Duodenal mucosa (tissue), 2 donors: ENCODE measurements around the gene SLC35F1.

Experiments used
- H3K27ac ChIP-seq: one replicate; pipeline ENCODE4 v1.7.0; 2013; ENCODE audit warnings: low read depth, low read length
- H3K27me3 ChIP-seq, 2 donors: one replicate each; pipeline ENCODE4 v1.7.0; 2013; ENCODE audit warnings: low read length in 2 of 2, control low read depth in 1 of 2; ENCODE audit not compliant: insufficient read depth in 2 of 2, control insufficient read depth in 1 of 2
- H3K36me3 ChIP-seq, 2 donors: one replicate each; pipeline ENCODE4 v1.7.0; 2013; ENCODE audit warnings: low read length in 2 of 2, control low read depth in 1 of 2; ENCODE audit not compliant: insufficient read depth in 2 of 2, control insufficient read depth in 1 of 2
- H3K4me1 ChIP-seq, 2 donors: one replicate each; pipeline ENCODE4 v1.7.0; 2013; ENCODE audit warnings: low read length in 2 of 2, control low read depth in 1 of 2; ENCODE audit not compliant: insufficient read depth in 2 of 2, control insufficient read depth in 1 of 2
- H3K4me3 ChIP-seq, 2 donors: one replicate each; pipeline ENCODE4 v1.7.0; 2013; ENCODE audit warnings: low read length in 2 of 2, low read depth in 1 of 2
- H3K9ac ChIP-seq, 2 donors: one replicate each; pipeline ENCODE4 v1.7.0; 2013; ENCODE audit warnings: low read length in 2 of 2, low read depth in 1 of 2
- H3K9me3 ChIP-seq, 2 donors: one replicate each; pipeline ENCODE4 v1.7.0; 2013; ENCODE audit warnings: low read length in 2 of 2, control low read depth in 1 of 2; ENCODE audit not compliant: control insufficient read depth in 1 of 2

Gene SLC35F1

GRCh38 chr6:118320652-118321051, 413.6 kb downstream of the SLC35F1 start:
- H3K4me1 ChIP-seq, result peaks cover 0 to 7% of the 10 kb centered on the region in 2 donors
- H3K27ac ChIP-seq, result no peak overlapping the region

GRCh38 chr6:118324116-118324515, 417.1 kb downstream of the SLC35F1 start:
- Histone ChIP-seq H3K27ac (no peak overlapping the region), H3K4me1 (no peaks in the 10 kb centered on the region), H3K36me3 (no peaks in the 10 kb centered on the region), H3K27me3 (no peaks in the 10 kb centered on the region), H3K4me3 (no peak overlapping the region), H3K9me3 (no peaks in the 10 kb centered on the region), H3K9ac (no peak overlapping the region)

More at GRCh38 chr6:118320652-118321051, 413.6 kb downstream of the SLC35F1 start:
- Histone ChIP-seq H3K4me3 (no peak overlapping the region), H3K36me3 (no peaks in the 10 kb centered on the region), H3K9me3 (no peaks in the 10 kb centered on the region), H3K27me3 (no peaks in the 10 kb centered on the region), H3K9ac (no peak overlapping the region)

- Histone ChIP-seq H3K36me3 (no peaks in the 10 kb centered on the region), H3K9me3 (no peaks in the 10 kb centered on the region), H3K9ac (no peak overlapping the region), H3K27ac (no peak overlapping the region), H3K4me1 (no peaks in the 10 kb centered on the region), H3K27me3 (no peaks in the 10 kb centered on the region), H3K4me3 (no peak overlapping the region)
Measured at GRCh38 chr6:118325220-118325860, 418.3 kb downstream of the SLC35F1 start.

- Histone ChIP-seq H3K9me3 (no peaks in the 10 kb centered on the region), H3K27me3 (no peaks in the 10 kb centered on the region), H3K9ac (no peak overlapping the region), H3K27ac (no peak overlapping the region), H3K4me3 (no peak overlapping the region), H3K36me3 (no peaks in the 10 kb centered on the region), H3K4me1 (no peaks in the 10 kb centered on the region)
Measured at GRCh38 chr6:118326712-118327111, 419.6 kb downstream of the SLC35F1 start.

- Histone ChIP-seq H3K27ac (no peak overlapping the region), H3K4me1 (no peaks in the 10 kb centered on the region), H3K9ac (no peak overlapping the region), H3K4me3 (no peak overlapping the region), H3K36me3 (no peaks in the 10 kb centered on the region), H3K9me3 (no peaks in the 10 kb centered on the region), H3K27me3 (no peaks in the 10 kb centered on the region)
Measured at GRCh38 chr6:118327237-118327636, 420.2 kb downstream of the SLC35F1 start.

- Histone ChIP-seq H3K9me3 (no peaks in the 10 kb centered on the region), H3K36me3 (no peaks in the 10 kb centered on the region), H3K4me3 (no peak overlapping the region), H3K4me1 (no peaks in the 10 kb centered on the region), H3K27me3 (no peaks in the 10 kb centered on the region), H3K9ac (no peak overlapping the region), H3K27ac (no peak overlapping the region)
Measured at GRCh38 chr6:118333772-118334171, 426.7 kb downstream of the SLC35F1 start.

GRCh38 chr6:118334634-118335033, 427.6 kb downstream of the SLC35F1 start:
- Histone ChIP-seq H3K27me3 (no peaks in the 10 kb centered on the region), H3K27ac (no peak overlapping the region), H3K4me1 (no peaks in the 10 kb centered on the region), H3K4me3 (no peak overlapping the region), H3K36me3 (no peaks in the 10 kb centered on the region), H3K9ac (no peak overlapping the region), H3K9me3 (no peaks in the 10 kb centered on the region)

GRCh38 chr6:118335325-118335816, 428.3 kb downstream of the SLC35F1 start:
- Histone ChIP-seq H3K4me1 (no peaks in the 10 kb centered on the region), H3K27ac (no peak overlapping the region), H3K27me3 (no peaks in the 10 kb centered on the region)

GRCh38 chr6:118344014-118344670, 437.1 kb downstream of the SLC35F1 start:
- H3K4me3 ChIP-seq, result no peak overlapping the region
- H3K36me3 ChIP-seq, result no peaks in the 10 kb centered on the region
- no peaks in the 10 kb centered on the region for H3K4me1 ChIP-seq
- no peak overlapping the region for H3K9ac ChIP-seq
- H3K27me3 ChIP-seq, result no peaks in the 10 kb centered on the region
- peaks cover 0 to 2% of the 10 kb centered on the region in 2 donors for H3K9me3 ChIP-seq
- no peak overlapping the region for H3K27ac ChIP-seq

More at GRCh38 chr6:118335325-118335816, 428.3 kb downstream of the SLC35F1 start:
- Histone ChIP-seq H3K9ac (no peak overlapping the region), H3K9me3 (no peaks in the 10 kb centered on the region), H3K4me3 (no peak overlapping the region), H3K36me3 (no peaks in the 10 kb centered on the region)

- Histone ChIP-seq H3K9ac (no peak overlapping the region), H3K9me3 (no peaks in the 10 kb centered on the region), H3K36me3 (no peaks in the 10 kb centered on the region), H3K27me3 (no peaks in the 10 kb centered on the region), H3K4me3 (no peak overlapping the region), H3K4me1 (no peaks in the 10 kb centered on the region), H3K27ac (no peak overlapping the region)
Measured at GRCh38 chr6:118350881-118351430, 443.9 kb downstream of the SLC35F1 start.
